Ishikawa (cell line): ENCODE data around the gene SLC52A3.

ENCODE experiments used
- CEBPB ChIP-seq: IDR thresholded peaks from 2 replicates; pipeline ENCODE4 v1.6.1; 2012
- CREB1 ChIP-seq: IDR thresholded peaks from 2 replicates; pipeline ENCODE4 v1.6.1; 2012; ENCODE audit warnings: low read depth
- EP300 ChIP-seq: IDR thresholded peaks from 2 replicates; pipeline ENCODE4 v1.6.1; 2012; ENCODE audit warnings: borderline replicate concordance
- FOXM1 ChIP-seq: IDR thresholded peaks from 2 replicates; pipeline ENCODE4 v1.6.1; 2012; ENCODE audit warnings: low read depth, borderline replicate concordance
- NFIC ChIP-seq: IDR thresholded peaks from 2 replicates; pipeline ENCODE4 v1.6.1; 2012
- RAD21 ChIP-seq: IDR thresholded peaks from 2 replicates; pipeline ENCODE4 v1.6.1; 2012; ENCODE audit warnings: low read depth
- TAF1 ChIP-seq: IDR thresholded peaks from 2 replicates; pipeline ENCODE4 v1.6.1; 2012; ENCODE audit warnings: low read depth, mild to moderate bottlenecking
- TCF12 ChIP-seq: IDR thresholded peaks from 2 replicates; pipeline ENCODE4 v1.6.1; 2012; ENCODE audit warnings: low read depth
- TEAD4 ChIP-seq: IDR thresholded peaks from 2 replicates; pipeline ENCODE4 v1.6.1; 2012
- YY1 ChIP-seq: IDR thresholded peaks from 2 replicates; pipeline ENCODE4 v1.6.1; 2012; ENCODE audit warnings: low read depth
- ZBTB7A ChIP-seq: IDR thresholded peaks from 2 replicates; pipeline ENCODE4 v1.6.1; 2012; ENCODE audit warnings: low read depth
- TF ChIP-seq, protein P1 (sequence below): IDR thresholded peaks from 2 replicates; pipeline ENCODE4 v1.6.1; 2012; ENCODE audit warnings: low read depth, mild to moderate bottlenecking
- TF ChIP-seq, protein P2 (sequence below): IDR thresholded peaks from 2 replicates; pipeline ENCODE4 v1.6.1; 2012

- no peak for TF ChIP-seq TAF1
- no peak for TF ChIP-seq YY1
- TF ChIP-seq CEBPB = no peak
- TF ChIP-seq CREB1 = no peak
- TF ChIP-seq EP300 = no peak
- no peak for TF ChIP-seq TCF12
- TF ChIP-seq, protein P1, sequence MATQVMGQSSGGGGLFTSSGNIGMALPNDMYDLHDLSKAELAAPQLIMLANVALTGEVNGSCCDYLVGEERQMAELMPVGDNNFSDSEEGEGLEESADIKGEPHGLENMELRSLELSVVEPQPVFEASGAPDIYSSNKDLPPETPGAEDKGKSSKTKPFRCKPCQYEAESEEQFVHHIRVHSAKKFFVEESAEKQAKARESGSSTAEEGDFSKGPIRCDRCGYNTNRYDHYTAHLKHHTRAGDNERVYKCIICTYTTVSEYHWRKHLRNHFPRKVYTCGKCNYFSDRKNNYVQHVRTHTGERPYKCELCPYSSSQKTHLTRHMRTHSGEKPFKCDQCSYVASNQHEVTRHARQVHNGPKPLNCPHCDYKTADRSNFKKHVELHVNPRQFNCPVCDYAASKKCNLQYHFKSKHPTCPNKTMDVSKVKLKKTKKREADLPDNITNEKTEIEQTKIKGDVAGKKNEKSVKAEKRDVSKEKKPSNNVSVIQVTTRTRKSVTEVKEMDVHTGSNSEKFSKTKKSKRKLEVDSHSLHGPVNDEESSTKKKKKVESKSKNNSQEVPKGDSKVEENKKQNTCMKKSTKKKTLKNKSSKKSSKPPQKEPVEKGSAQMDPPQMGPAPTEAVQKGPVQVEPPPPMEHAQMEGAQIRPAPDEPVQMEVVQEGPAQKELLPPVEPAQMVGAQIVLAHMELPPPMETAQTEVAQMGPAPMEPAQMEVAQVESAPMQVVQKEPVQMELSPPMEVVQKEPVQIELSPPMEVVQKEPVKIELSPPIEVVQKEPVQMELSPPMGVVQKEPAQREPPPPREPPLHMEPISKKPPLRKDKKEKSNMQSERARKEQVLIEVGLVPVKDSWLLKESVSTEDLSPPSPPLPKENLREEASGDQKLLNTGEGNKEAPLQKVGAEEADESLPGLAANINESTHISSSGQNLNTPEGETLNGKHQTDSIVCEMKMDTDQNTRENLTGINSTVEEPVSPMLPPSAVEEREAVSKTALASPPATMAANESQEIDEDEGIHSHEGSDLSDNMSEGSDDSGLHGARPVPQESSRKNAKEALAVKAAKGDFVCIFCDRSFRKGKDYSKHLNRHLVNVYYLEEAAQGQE = no peak
- TF ChIP-seq, protein P2, sequence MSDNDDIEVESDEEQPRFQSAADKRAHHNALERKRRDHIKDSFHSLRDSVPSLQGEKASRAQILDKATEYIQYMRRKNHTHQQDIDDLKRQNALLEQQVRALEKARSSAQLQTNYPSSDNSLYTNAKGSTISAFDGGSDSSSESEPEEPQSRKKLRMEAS = no peak
- TF ChIP-seq NFIC = no peak
- no peak for TF ChIP-seq RAD21
- no peak for TF ChIP-seq ZBTB7A
- no peak for TF ChIP-seq TEAD4
- TF ChIP-seq FOXM1 = no peak
Measured at GRCh38 chr20:714453-714852, 53.8 kb downstream of the SLC52A3 start.
